Stimulated activated CD8-positive, alpha-beta memory T cell treated with anti-CD3 and anti-CD28 coated beads, Interleukin-4, amount 100 ng/mL, for 48 hours (primary cell): ENCODE results near the gene TPSG1.
A peak's percentile ranks its signal among the peaks of the same experiment; 100 is the strongest.
"Not testable (repeated sequence)": the region's sequence is repeated elsewhere in the genome, so short reads cannot be mapped to it uniquely, and the experiment has no call there.

Source experiments
- DNase-seq: peaks from one replicate; pipeline ENCODE4 v3.0.0-alpha.2; 2020

The TPSG1 gene

GRCh38 chr16:1256296-1256873 lies 31.3 kb upstream of the TPSG1 start:
- DNase-seq, result not testable (repeated sequence)

- DNase-seq, result not testable (repeated sequence)
These were observed 30.4 kb upstream of the TPSG1 start, which contains the start of gene TPSD1 for GRCh38 chr16:1255276-1256122. Gene TPSD1, plus strand, starts transcription at chr16:1256069. Its CDS starts 212 bp downstream, at chr16:1256281.

- not testable (repeated sequence) for DNase-seq
These were observed 29.8 kb upstream of the TPSG1 start for GRCh38 chr16:1254821-1255220.

GRCh38 chr16:1253701-1254364 lies 28.8 kb upstream of the TPSG1 start:
- not testable (repeated sequence) for DNase-seq

- DNase-seq, result not testable (repeated sequence)
These were observed 24.1 kb upstream of the TPSG1 start for GRCh38 chr16:1249031-1249755.

- DNase-seq, result peak; percentile 10
These were observed 23.0 kb upstream of the TPSG1 start for GRCh38 chr16:1247903-1248537.

- peak; percentile 16 for DNase-seq
These were observed 20.5 kb upstream of the TPSG1 start for GRCh38 chr16:1245452-1246020.

GRCh38 chr16:1244881-1245280 lies 19.8 kb upstream of the TPSG1 start:
- peak; percentile 22 for DNase-seq

- DNase-seq, result not testable (repeated sequence)
These were observed 19.1 kb upstream of the TPSG1 start for GRCh38 chr16:1243907-1244850.

- not testable (repeated sequence) for DNase-seq
These were observed 18.3 kb upstream of the TPSG1 start for GRCh38 chr16:1243363-1243762.

- DNase-seq, result not testable (repeated sequence)
These were observed 16.0 kb upstream of the TPSG1 start for GRCh38 chr16:1241081-1241480.

GRCh38 chr16:1240436-1240835 lies 15.4 kb upstream of the TPSG1 start, which contains the start of gene TPSAB1:
Gene TPSAB1, plus strand, starts transcription at chr16:1240705. Its CDS starts 234 bp downstream, at chr16:1240939.
- not testable (repeated sequence) for DNase-seq

- DNase-seq, result not testable (repeated sequence)
These were observed 14.5 kb upstream of the TPSG1 start for GRCh38 chr16:1239575-1239974.

GRCh38 chr16:1238909-1239308 lies 13.8 kb upstream of the TPSG1 start:
- not testable (repeated sequence) for DNase-seq

GRCh38 chr16:1237990-1238389 lies 12.9 kb upstream of the TPSG1 start:
- DNase-seq, result no peak

- not testable (repeated sequence) for DNase-seq
These were observed 11.6 kb upstream of the TPSG1 start for GRCh38 chr16:1236659-1237058.

- DNase-seq, result not testable (repeated sequence)
These were observed 7.1 kb upstream of the TPSG1 start for GRCh38 chr16:1232049-1232748.

- DNase-seq, result not testable (repeated sequence)
These were observed 6.2 kb upstream of the TPSG1 start for GRCh38 chr16:1231301-1231700.

- not testable (repeated sequence) for DNase-seq
These were observed 5.6 kb upstream of the TPSG1 start for GRCh38 chr16:1230471-1231212.
